Measurements from ENCODE around the gene ABCC11.

GRCh38 chr16:48126801-48127644 is 120.3 kb downstream of the ABCC11 start:
- TF ChIP-seq CTCF (IDR thresholded peaks at IDR 0.05) (no peak), ZFX (IDR thresholded peaks at IDR 0.05; ENCODE audit: borderline replicate concordance) (no peak)

Measured in 22Rv1 (cell line).